DND-41 (cell line): ENCODE data around the gene NOL3.

Source experiments
- EZH2 ChIP-seq: IDR thresholded peaks from 3 replicates; pipeline ENCODE4 v1.6.1; 2012; ENCODE audit warnings: borderline replicate concordance, low read depth, mild to moderate bottlenecking, moderate library complexity, low read length, inconsistent platforms; ENCODE audit not compliant: severe bottlenecking
- TF ChIP-seq, protein P1 (sequence below): IDR thresholded peaks from 2 replicates; pipeline ENCODE4 v1.5.1; 2012; ENCODE audit warnings: borderline replicate concordance, low read length, moderate library complexity, mild to moderate bottlenecking; ENCODE audit not compliant: poor library complexity, severe bottlenecking; ENCODE audit errors: extremely low read depth

DNA sequence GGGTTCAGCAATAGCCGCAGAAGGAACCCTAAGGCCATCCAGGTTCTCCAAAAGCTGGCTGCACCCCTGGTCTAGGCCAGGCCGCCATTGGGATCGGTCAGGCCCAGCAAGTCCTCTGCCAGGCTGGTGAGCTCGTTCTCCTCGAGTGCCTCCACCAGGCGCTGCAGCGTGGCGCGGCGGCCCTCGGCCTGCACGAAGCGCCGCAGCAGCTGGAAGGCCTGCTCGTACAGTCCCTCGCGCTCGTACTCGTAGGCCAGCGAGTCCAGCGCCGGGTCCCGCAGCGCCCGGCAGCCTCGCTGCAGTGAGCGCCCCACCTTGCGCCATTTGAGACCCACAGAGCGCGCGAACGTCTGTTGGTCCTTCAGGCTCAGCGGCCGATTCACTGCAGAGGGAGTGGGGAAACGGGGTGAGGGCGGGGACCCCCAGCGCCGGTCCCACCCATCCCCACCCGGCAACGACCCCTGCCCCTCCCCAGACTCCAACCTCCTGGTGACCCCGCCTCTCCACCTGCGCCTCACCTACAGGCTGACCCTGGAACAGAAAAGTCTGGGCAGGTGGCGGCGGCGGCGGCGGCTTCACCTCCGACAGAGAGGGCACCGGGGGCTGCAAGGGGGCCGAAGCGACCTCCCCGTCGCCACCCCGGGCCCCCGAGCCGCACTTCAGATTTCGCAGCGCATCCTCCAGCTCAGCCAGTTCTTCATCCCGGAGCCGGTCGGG lies 15.6 kb upstream of the NOL3 start:
- TF ChIP-seq, protein P1, sequence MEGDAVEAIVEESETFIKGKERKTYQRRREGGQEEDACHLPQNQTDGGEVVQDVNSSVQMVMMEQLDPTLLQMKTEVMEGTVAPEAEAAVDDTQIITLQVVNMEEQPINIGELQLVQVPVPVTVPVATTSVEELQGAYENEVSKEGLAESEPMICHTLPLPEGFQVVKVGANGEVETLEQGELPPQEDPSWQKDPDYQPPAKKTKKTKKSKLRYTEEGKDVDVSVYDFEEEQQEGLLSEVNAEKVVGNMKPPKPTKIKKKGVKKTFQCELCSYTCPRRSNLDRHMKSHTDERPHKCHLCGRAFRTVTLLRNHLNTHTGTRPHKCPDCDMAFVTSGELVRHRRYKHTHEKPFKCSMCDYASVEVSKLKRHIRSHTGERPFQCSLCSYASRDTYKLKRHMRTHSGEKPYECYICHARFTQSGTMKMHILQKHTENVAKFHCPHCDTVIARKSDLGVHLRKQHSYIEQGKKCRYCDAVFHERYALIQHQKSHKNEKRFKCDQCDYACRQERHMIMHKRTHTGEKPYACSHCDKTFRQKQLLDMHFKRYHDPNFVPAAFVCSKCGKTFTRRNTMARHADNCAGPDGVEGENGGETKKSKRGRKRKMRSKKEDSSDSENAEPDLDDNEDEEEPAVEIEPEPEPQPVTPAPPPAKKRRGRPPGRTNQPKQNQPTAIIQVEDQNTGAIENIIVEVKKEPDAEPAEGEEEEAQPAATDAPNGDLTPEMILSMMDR = no peak
- TF ChIP-seq EZH2 = no peak
